IMR-90 (cell line): Measurements from ENCODE around the gene PRKCE. TPM values are rescaled to one million over a fixed set of nuclear protein-coding genes. Genes with fewer than 3 reads are reported as not detected.

Source experiments
- ATAC-seq: fragments of 200-7000 bp; cut with Tn5 transposase; 2 replicates; pipeline ENCODE4 v1.9.1; 2020; ENCODE audit warnings: low read depth, mild to moderate bottlenecking, moderate library complexity
- BruUV-seq: library from RNA; stranded (reverse); fragments of 400-500 nt; replicated peaks from 2 replicates; lab custom pipeline; 2021; lab: Mats Ljungman, UMichigan
- CTCF ChIA-PET: fragments of 300-600 bp; formaldehyde crosslinking; extraction: SDS; loops from one replicate; lab custom pipeline; 2021; ENCODE audit warnings: antibody characterized with exemption; lab: Yijun Ruan, JAX
- POLR2A ChIA-PET: fragments of 300-600 bp; sonication (Branson Sonifier 250); formaldehyde crosslinking; loops from one replicate; lab custom pipeline; 2022; ENCODE audit warnings: antibody characterized with exemption; ENCODE audit not compliant: unreplicated experiment; lab: Charles Lee
- DNase-seq: peaks from one replicate; pipeline ENCODE4 v3.0.0; 2013
- H2AFZ ChIP-seq: replicated peaks from 2 replicates; pipeline ENCODE3; 2013; ENCODE audit warnings: low read length, mild to moderate bottlenecking; ENCODE audit not compliant: poor library complexity
- H2AK5ac ChIP-seq: 2 replicates; pipeline ENCODE4 v1.6.1; 2013; ENCODE audit warnings: low read depth, low read length, inconsistent platforms
- H2AK9ac ChIP-seq: replicated peaks from 2 replicates; pipeline ENCODE3; 2013; ENCODE audit warnings: mild to moderate bottlenecking, low read depth, low read length, moderate library complexity; ENCODE audit not compliant: poor library complexity
- H2BK120ac ChIP-seq: 2 replicates; pipeline ENCODE4 v1.6.1; 2013; ENCODE audit warnings: low read depth, low read length, inconsistent platforms
- H2BK15ac ChIP-seq: 3 replicates; pipeline ENCODE4 v1.6.1; 2013; ENCODE audit warnings: low read depth, low read length, inconsistent platforms
- H2BK20ac ChIP-seq: 2 replicates; pipeline ENCODE4 v1.6.1; 2013; ENCODE audit warnings: low read depth, mild to moderate bottlenecking, inconsistent platforms, low read length, moderate library complexity
- H2BK5ac ChIP-seq: 2 replicates; pipeline ENCODE4 v1.6.1; 2013; ENCODE audit warnings: mild to moderate bottlenecking, low read depth, low read length, inconsistent platforms; ENCODE audit not compliant: poor library complexity, severe bottlenecking
- H3K14ac ChIP-seq: replicated peaks from 2 replicates; pipeline ENCODE4 v1.6.1; 2013; ENCODE audit warnings: low read depth, low read length, inconsistent platforms
- H3K18ac ChIP-seq: 2 replicates; pipeline ENCODE4 v1.6.1; 2013; ENCODE audit warnings: low read depth, low read length, control low read depth
- H3K23ac ChIP-seq: 2 replicates; pipeline ENCODE4 v1.6.1; 2013; ENCODE audit warnings: low read depth, low read length, inconsistent platforms
- H3K27ac ChIP-seq: 2 replicates; pipeline ENCODE4 v1.5.1; 2013; ENCODE audit warnings: mild to moderate bottlenecking, control low read depth, low read length; ENCODE audit not compliant: insufficient read depth
- H3K27me3 ChIP-seq: 2 replicates; pipeline ENCODE4 v1.6.1; 2013; ENCODE audit warnings: low read length; ENCODE audit not compliant: control insufficient read depth, insufficient read depth
- H3K36me3 ChIP-seq: 2 replicates; pipeline ENCODE4 v1.6.1; 2013; ENCODE audit warnings: low read length, mixed read lengths; ENCODE audit not compliant: control insufficient read depth, insufficient read depth
- H3K4ac ChIP-seq: 2 replicates; pipeline ENCODE4 v1.6.1; 2013; ENCODE audit warnings: low read depth, low read length, inconsistent platforms
- H3K4me1 ChIP-seq: 2 replicates; pipeline ENCODE4 v1.6.1; 2013; ENCODE audit warnings: low read length, mixed read lengths; ENCODE audit not compliant: control insufficient read depth, insufficient read depth
- H3K4me2 ChIP-seq: 2 replicates; pipeline ENCODE4 v1.6.1; 2013; ENCODE audit warnings: low read depth, mild to moderate bottlenecking, control low read depth, low read length, moderate library complexity
- H3K4me3 ChIP-seq: 2 replicates; pipeline ENCODE4 v1.5.1; 2013; ENCODE audit warnings: low read depth, mild to moderate bottlenecking, control low read depth, low read length, moderate library complexity; ENCODE audit not compliant: insufficient read depth
- H3K56ac ChIP-seq: 2 replicates; pipeline ENCODE4 v1.6.1; 2013; ENCODE audit warnings: low read length, inconsistent platforms; ENCODE audit not compliant: insufficient read depth; ENCODE audit errors: extremely low read depth
- H3K79me1 ChIP-seq, 2 experiments: 2 replicates each; pipeline ENCODE4 v1.6.1; 2013; ENCODE audit warnings: low read length in 2 of 2, inconsistent platforms in 1 of 2, low read depth in 1 of 2
- H3K9ac ChIP-seq: 2 replicates; pipeline ENCODE4 v1.6.1; 2013; ENCODE audit warnings: low read depth, low read length, control low read depth
- H3K9me1 ChIP-seq: 2 replicates; pipeline ENCODE4 v1.6.1; 2013; ENCODE audit warnings: low read length, inconsistent platforms; ENCODE audit not compliant: insufficient read depth
- H3K9me3 ChIP-seq: 2 replicates; pipeline ENCODE4 v1.6.1; 2013; ENCODE audit warnings: low read length; ENCODE audit not compliant: control insufficient read depth, insufficient read depth
- H4K20me1 ChIP-seq: 2 replicates; pipeline ENCODE4 v1.6.1; 2013; ENCODE audit warnings: low read length, inconsistent platforms; ENCODE audit not compliant: insufficient read depth
- H4K5ac ChIP-seq: 2 replicates; pipeline ENCODE4 v1.6.1; 2013; ENCODE audit warnings: mild to moderate bottlenecking, low read depth, low read length, control low read depth
- H4K8ac ChIP-seq, 2 experiments: 2 replicates each; pipeline ENCODE4 v1.6.1; 2013; ENCODE audit warnings: low read depth in 2 of 2, low read length in 2 of 2, control low read depth in 1 of 2, inconsistent platforms in 1 of 2
- H4K91ac ChIP-seq: 2 replicates; pipeline ENCODE4 v1.6.1; 2013; ENCODE audit warnings: low read depth, low read length, inconsistent platforms; ENCODE audit not compliant: insufficient read depth
- MAFK ChIP-seq: IDR thresholded peaks from 2 replicates; pipeline ENCODE4 v1.6.1; 2012; ENCODE audit warnings: low read depth, low read length, improper control_type of control experiment
- MAZ ChIP-seq: IDR thresholded peaks from 2 replicates; pipeline ENCODE4 v1.6.1; 2012; ENCODE audit warnings: low read depth, mild to moderate bottlenecking, low read length, improper control_type of control experiment, moderate library complexity, borderline replicate concordance
- MXI1 ChIP-seq: IDR thresholded peaks from 2 replicates; pipeline ENCODE4 v1.6.1; 2012; ENCODE audit warnings: low read depth, mild to moderate bottlenecking, low read length, moderate library complexity, borderline replicate concordance
- RCOR1 ChIP-seq: IDR thresholded peaks from 2 replicates; pipeline ENCODE4 v1.6.1; 2012; ENCODE audit warnings: mild to moderate bottlenecking, low read length, improper control_type of control experiment; ENCODE audit not compliant: insufficient replicate concordance
- RFX5 ChIP-seq: IDR thresholded peaks from 2 replicates; pipeline ENCODE4 v1.8.0; 2012; ENCODE audit warnings: low read depth, mild to moderate bottlenecking, low read length, moderate library complexity
- SMC3 ChIP-seq: fragments of 150-350 bp; IDR thresholded peaks from 2 replicates; pipeline ENCODE4 v1.6.1; 2016; ENCODE audit warnings: low read depth, mild to moderate bottlenecking, antibody characterized with exemption, low read length, moderate library complexity
- WGBS, 2 experiments: methylation state at CpG; one replicate each; pipeline versions ENCODE4 v1.1.5 to v1.1.7; 2013; ENCODE audit warnings: missing lambda C conversion rate in 2 of 2; ENCODE audit not compliant: insufficient read length in 1 of 2; ENCODE audit errors: extremely low coverage in 2 of 2; 5-methylcytosine and 5-hydroxymethylcytosine counted together
- dilution Hi-C: fragments of 300-500 bp; cut with HindIII; formaldehyde crosslinking; loops from one replicate; pipeline ENCODE4 v1.14.3; 2018; ENCODE audit warnings: low sequenced_read_pairs; ENCODE audit not compliant: unreplicated experiment
- in situ Hi-C: fragments of 300-500 bp; cut with MboI; formaldehyde crosslinking; loops from 3 replicates; pipeline ENCODE4 v1.14.3; 2019; ENCODE audit warnings: low sequenced_read_pairs, inconsistent platforms, mixed read lengths
- intact Hi-C: fragments of 100-400 bp; cut with micrococcal nuclease; formaldehyde crosslinking; loops from 2 replicates; pipeline ENCODE4 v1.10.0; 2022
- polyA plus RNA-seq, 3 experiments: library from polyadenylated mRNA; depleted of rRNA; stranded (reverse); fragments of >200 nt; gene quantifications; 2 replicates each; pipeline ENCODE4 v1.2.3, GENCODE V29; 2012; ENCODE audit warnings: low replicate concordance in 1 of 3
- total RNA-seq: library from RNA; depleted of rRNA; stranded (reverse); fragments of >200 nt; gene quantifications from 2 replicates; pipeline ENCODE4 v1.2.3, GENCODE V29; 2012
- TF ChIP-seq, protein P1 (sequence below): conservative IDR thresholded peaks from 2 replicates; pipeline ENCODE4 v1.5.1; 2012; ENCODE audit warnings: mild to moderate bottlenecking, low read depth, low read length, improper control_type of control experiment

PRKCE gene
- total and polyA plus RNA-seq, 2 of the 4 experiments (the other 2 are of a cell fraction) = 8.1 to 32.4 TPM

DNA sequence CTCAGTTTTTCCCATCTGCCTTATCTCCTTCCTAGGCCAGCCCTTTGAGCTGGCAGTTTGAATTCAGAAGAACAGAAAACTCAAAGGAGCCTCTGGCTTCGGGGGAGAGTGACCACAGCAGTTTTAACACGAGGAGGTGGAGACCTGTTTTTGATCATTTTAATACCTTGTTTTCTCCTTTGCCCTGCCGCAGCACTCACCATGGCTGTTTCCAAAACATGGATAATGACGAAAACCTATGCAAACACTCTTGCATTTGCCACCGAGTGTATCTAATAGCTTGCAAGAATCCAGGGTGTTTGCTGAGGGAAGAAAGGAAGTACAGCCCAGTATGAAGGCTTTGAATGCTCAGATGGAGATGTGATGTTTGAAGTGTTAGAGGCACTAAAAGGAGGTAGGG lies 167.1 kb downstream of the PRKCE start:
- Histone ChIP-seq H3K9me1 (peaks cover 11% of the 10 kb centered on the region), H2BK15ac (no peak overlapping the region), H3K14ac (no peak overlapping the region), H3K79me1 (peaks cover 4 to 15% of the 10 kb centered on the region in 2 experiments; a peak in 2 of 4 replicates), H2AK9ac (no peak overlapping the region), H2BK20ac (no peak overlapping the region), H3K4ac (no peak overlapping the region), H3K27ac (no peak overlapping the region), H3K4me2 (no peak overlapping the region), H2BK120ac (no peak overlapping the region), H3K56ac (no peak overlapping the region), H4K8ac (no peak overlapping the region), H4K20me1 (peaks cover 10% of the 10 kb centered on the region; the same call in 1 of the 2 replicates), H4K91ac (no peak overlapping the region), H2AFZ (no peak overlapping the region), H3K23ac (no peak overlapping the region), H3K4me3 (no peak overlapping the region), H4K5ac (no peak overlapping the region), H2BK5ac (no peak overlapping the region), H3K4me1 (peaks cover 17% of the 10 kb centered on the region), H3K18ac (no peak overlapping the region), H3K27me3 (no peaks in the 10 kb centered on the region), H3K9ac (no peak overlapping the region), H3K36me3 (no peaks in the 10 kb centered on the region), H2AK5ac (no peak overlapping the region), H3K9me3 (no peaks in the 10 kb centered on the region)
- dilution Hi-C loops = no loop called here
- TF ChIP-seq MXI1 (no peak), MAFK (no peak), MAZ (no peak), SMC3 (no peak), RCOR1 (no peak), RFX5 (no peak)
- TF ChIP-seq, protein P1, sequence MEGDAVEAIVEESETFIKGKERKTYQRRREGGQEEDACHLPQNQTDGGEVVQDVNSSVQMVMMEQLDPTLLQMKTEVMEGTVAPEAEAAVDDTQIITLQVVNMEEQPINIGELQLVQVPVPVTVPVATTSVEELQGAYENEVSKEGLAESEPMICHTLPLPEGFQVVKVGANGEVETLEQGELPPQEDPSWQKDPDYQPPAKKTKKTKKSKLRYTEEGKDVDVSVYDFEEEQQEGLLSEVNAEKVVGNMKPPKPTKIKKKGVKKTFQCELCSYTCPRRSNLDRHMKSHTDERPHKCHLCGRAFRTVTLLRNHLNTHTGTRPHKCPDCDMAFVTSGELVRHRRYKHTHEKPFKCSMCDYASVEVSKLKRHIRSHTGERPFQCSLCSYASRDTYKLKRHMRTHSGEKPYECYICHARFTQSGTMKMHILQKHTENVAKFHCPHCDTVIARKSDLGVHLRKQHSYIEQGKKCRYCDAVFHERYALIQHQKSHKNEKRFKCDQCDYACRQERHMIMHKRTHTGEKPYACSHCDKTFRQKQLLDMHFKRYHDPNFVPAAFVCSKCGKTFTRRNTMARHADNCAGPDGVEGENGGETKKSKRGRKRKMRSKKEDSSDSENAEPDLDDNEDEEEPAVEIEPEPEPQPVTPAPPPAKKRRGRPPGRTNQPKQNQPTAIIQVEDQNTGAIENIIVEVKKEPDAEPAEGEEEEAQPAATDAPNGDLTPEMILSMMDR = no peak
- no TSS peak for BruUV-seq
- WGBS, 2 experiments = 80% methylated on average over 1 of the region's 5 CpGs; no CpG with 5 or more reads in 1 of the 2 experiments
- ChIA-PET CTCF (interaction anchor here (0.6 kb wide), 1 partner anchor 13 kb away, joined by 3 read pairs; no protein-coding TSS in a partner anchor), POLR2A (no interaction called here)
- intact Hi-C loops = loop anchor here (5.0 kb wide), 1 partner anchor 69 kb away; no protein-coding TSS in a partner anchor
- in situ Hi-C loops = no loop called here
- no peak for ATAC-seq
- DNase-seq = no peak
